ENCODE data around the gene EIF4EBP3. TPM values are rescaled to one million over a fixed set of nuclear protein-coding genes. Genes with fewer than 3 reads are reported as not detected.

Gene EIF4EBP3
- total and polyA plus RNA-seq, 2 donors (not counting 3 experiments of a cell fraction or from before 2014, with no cell fraction given): 3.7 to 7.6 TPM

DNA sequence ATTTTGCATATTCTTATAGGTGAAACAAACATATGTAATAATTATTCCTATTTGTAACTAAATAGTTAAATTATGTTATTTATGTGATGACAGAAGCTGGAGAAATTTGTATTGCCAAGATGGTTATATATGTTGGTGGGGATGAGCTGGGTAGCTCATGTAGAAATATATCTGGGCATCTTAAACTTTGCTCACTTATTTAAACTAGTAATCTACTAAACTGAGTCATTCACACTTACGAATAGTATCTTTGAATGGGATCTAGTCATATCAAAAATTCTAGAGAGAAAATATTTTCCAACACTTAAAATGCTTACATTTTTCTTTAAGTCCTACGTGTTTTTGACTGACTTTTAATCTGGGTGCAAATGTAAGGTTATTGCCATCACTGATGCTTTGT lies 44.6 kb upstream of the EIF4EBP3 start:
- BruUV-seq (replicated peaks): no TSS peak
- Histone ChIP-seq H3K4me1 (ENCODE audit: control insufficient read depth, extremely low read depth, insufficient read depth, low read length) (no peaks in the 10 kb centered on the region), H2AFZ (ENCODE audit: low read depth, low read length) (no peak overlapping the region), H3K27ac (ENCODE audit: insufficient read depth, low read depth, low read length) (no peak overlapping the region), H3K9me3 (replicated peaks; ENCODE audit: control insufficient read depth, insufficient read depth, low read length) (no peaks in the 10 kb centered on the region), H3K4me2 (ENCODE audit: insufficient read depth, low read length) (no peak overlapping the region), H3K79me2 (ENCODE audit: control insufficient read depth, insufficient read depth, low read length) (no peaks in the 10 kb centered on the region), H3K4me3 (replicated peaks in 1 of 3; ENCODE audit: insufficient read depth in 1 of 3, low read depth in 1 of 3, low read length in 3 of 3) (no peak overlapping the region), H3K9me1 (replicated peaks; ENCODE audit: control insufficient read depth, extremely low read depth, insufficient read depth, low read length) (no peaks in the 10 kb centered on the region), H4K20me1 (replicated peaks; ENCODE audit: control insufficient read depth, extremely low read depth, insufficient read depth, low read length) (no peaks in the 10 kb centered on the region), H3K27me3 (ENCODE audit: control insufficient read depth in 2 of 2, insufficient read depth in 2 of 2, low read length in 2 of 2) (no peaks in the 10 kb centered on the region), H3K36me3 (ENCODE audit: control insufficient read depth in 2 of 2, extremely low read depth in 1 of 2, insufficient read depth in 2 of 2, low read length in 2 of 2) (peaks cover 7 to 24% of the 10 kb centered on the region in 2 experiments), H3K9ac (replicated peaks; ENCODE audit: extremely low read depth, insufficient read depth, low read length) (no peak overlapping the region)
- no peak for DNase-seq (ENCODE audit: low read depth, low spot score)
- dilution Hi-C loops (cut with MboI; ENCODE audit: extremely low pct_ligation_motif_present, low sequenced_read_pairs) (no loop called here), intact Hi-C loops (cut with micrococcal nuclease) (no loop called here)
- ChIA-PET CTCF (interaction anchor here (1.3 kb wide), 1 partner anchor 12 kb away, joined by 3 read pairs; no protein-coding TSS in a partner anchor), POLR2A (no interaction called here)
- no peak for TF ChIP-seq JUN (IDR thresholded peaks at IDR 0.05; ENCODE audit: borderline replicate concordance, insufficient read depth, insufficient read length, low read depth)
- TF ChIP-seq POLR2AphosphoS5 (IDR thresholded peaks at IDR 0.05; ENCODE audit: insufficient read depth, low read depth, low read length): no peak
- TF ChIP-seq POLR2A (IDR thresholded peaks at IDR 0.05; ENCODE audit: low read depth, low read length): no peak
- no peak for TF ChIP-seq MYC (IDR thresholded peaks at IDR 0.05; ENCODE audit: low read depth, low read length)
- TF ChIP-seq, protein P1, sequence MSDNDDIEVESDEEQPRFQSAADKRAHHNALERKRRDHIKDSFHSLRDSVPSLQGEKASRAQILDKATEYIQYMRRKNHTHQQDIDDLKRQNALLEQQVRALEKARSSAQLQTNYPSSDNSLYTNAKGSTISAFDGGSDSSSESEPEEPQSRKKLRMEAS (IDR thresholded peaks at IDR 0.05; ENCODE audit: insufficient read depth, insufficient read length): no peak
- no peak for TF ChIP-seq EZH2 (IDR thresholded peaks at IDR 0.05; ENCODE audit: borderline replicate concordance, low read depth, low read length, severe bottlenecking)
- TF ChIP-seq GATA2 (IDR thresholded peaks at IDR 0.05; ENCODE audit: insufficient read depth, insufficient read length, low read depth, low read length): no peak
- TF ChIP-seq FOS (IDR thresholded peaks at IDR 0.05; ENCODE audit: borderline replicate concordance, insufficient read depth, low read length): no peak
- TF ChIP-seq, protein P2, sequence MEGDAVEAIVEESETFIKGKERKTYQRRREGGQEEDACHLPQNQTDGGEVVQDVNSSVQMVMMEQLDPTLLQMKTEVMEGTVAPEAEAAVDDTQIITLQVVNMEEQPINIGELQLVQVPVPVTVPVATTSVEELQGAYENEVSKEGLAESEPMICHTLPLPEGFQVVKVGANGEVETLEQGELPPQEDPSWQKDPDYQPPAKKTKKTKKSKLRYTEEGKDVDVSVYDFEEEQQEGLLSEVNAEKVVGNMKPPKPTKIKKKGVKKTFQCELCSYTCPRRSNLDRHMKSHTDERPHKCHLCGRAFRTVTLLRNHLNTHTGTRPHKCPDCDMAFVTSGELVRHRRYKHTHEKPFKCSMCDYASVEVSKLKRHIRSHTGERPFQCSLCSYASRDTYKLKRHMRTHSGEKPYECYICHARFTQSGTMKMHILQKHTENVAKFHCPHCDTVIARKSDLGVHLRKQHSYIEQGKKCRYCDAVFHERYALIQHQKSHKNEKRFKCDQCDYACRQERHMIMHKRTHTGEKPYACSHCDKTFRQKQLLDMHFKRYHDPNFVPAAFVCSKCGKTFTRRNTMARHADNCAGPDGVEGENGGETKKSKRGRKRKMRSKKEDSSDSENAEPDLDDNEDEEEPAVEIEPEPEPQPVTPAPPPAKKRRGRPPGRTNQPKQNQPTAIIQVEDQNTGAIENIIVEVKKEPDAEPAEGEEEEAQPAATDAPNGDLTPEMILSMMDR (IDR thresholded peaks at IDR 0.05; ENCODE audit: extremely low read depth in 1 of 2, insufficient read depth in 1 of 2, low read depth in 1 of 2, low read length in 2 of 2): no peak
- no peak for FAIRE-seq

All from endothelial cell of umbilical vein (primary cell).